Right lobe of liver (tissue), 6 donors: Measurements from ENCODE around the gene ASF1B. TPM values are rescaled to one million over a fixed set of nuclear protein-coding genes. Genes with fewer than 3 reads are reported as not detected.
"Not testable (repeated sequence)": the region's sequence is repeated elsewhere in the genome, so short reads cannot be mapped to it uniquely, and the experiment has no call there.

Source experiments
- ATAC-seq, 4 donors: fragments of 200-7000 bp; cut with Tn5 transposase; one replicate each; pipeline ENCODE4 v1.9.1; 2020; ENCODE audit warnings: mild to moderate bottlenecking in 4 of 4, moderate library complexity in 4 of 4
- DNase-seq, 3 donors: peaks; one replicate each; pipeline ENCODE4 v3.0.0-alpha.2; 2020
- H3K27ac ChIP-seq, 3 donors: fragments of 200-600 bp; one replicate each; pipeline ENCODE4 v1.8.0; 2022
- H3K27me3 ChIP-seq, 2 donors: fragments of 200-600 bp; one replicate each; pipeline ENCODE4 v1.8.0; 2022
- H3K36me3 ChIP-seq, 4 donors: fragments of 200-600 bp; sonication (generic) in 1 of 4; one replicate each; pipeline versions ENCODE4 v1.5.1 to v1.8.0; 2017 to 2022; ENCODE audit warnings: control low read depth in 1 of 4
- H3K4me1 ChIP-seq, 4 donors: fragments of 200-600 bp; sonication (generic) in 1 of 4; one replicate each; pipeline versions ENCODE4 v1.5.1 to v1.8.0; 2017 to 2022; ENCODE audit warnings: control low read depth in 1 of 4
- H3K4me3 ChIP-seq, 3 donors: fragments of 200-600 bp; one replicate each; pipeline ENCODE4 v1.8.0; 2022
- H3K9me3 ChIP-seq, 4 donors: fragments of 200-600 bp; sonication (generic) in 1 of 4; one replicate each; pipeline versions ENCODE4 v1.5.1 to v1.8.0; 2017 to 2022; ENCODE audit warnings: control low read depth in 1 of 4
- CTCF ChIP-seq, 4 donors: fragments of 200-600 bp in 3 of 4; fragments of 450-650 bp in 1 of 4; IDR thresholded peaks; one replicate each; pipeline versions ENCODE4 v1.5.1 to v1.8.0; 2016 to 2022; ENCODE audit warnings: antibody characterized with exemption in 4 of 4, mild to moderate bottlenecking in 2 of 4
- POLR2A ChIP-seq: fragments of 450-650 bp; IDR thresholded peaks from one replicate; pipeline ENCODE4 v1.6.1; 2017; ENCODE audit warnings: antibody characterized with exemption, mild to moderate bottlenecking
- WGBS: methylation state at CpG from one replicate; pipeline ENCODE4 v1.1.6; 2018; ENCODE audit warnings: low coverage, low lambda C conversion rate; ENCODE audit not compliant: insufficient coverage; ENCODE audit errors: missing lambda C conversion rate; 5-methylcytosine and 5-hydroxymethylcytosine counted together
- intact Hi-C, 2 donors: fragments of 100-400 bp; cut with DNase I; formaldehyde crosslinking; loops; one replicate each; pipeline versions ENCODE4 v1.11.2 to v1.14.1; 2022
- total RNA-seq, 6 experiments: library from RNA; depleted of rRNA in 2 of 6; stranded (reverse); fragments of >200 nt in 2 of 6; fragmentation: NEBNext Ultra II Directional in 3 of 6; extraction: Animal tissue kit (Norgen Biotek cat#: 25700) in 3 of 6; gene quantifications; one replicate each; pipeline versions ENCODE4 v1.1.0 to v1.2.4, GENCODE V29; 2016 to 2023
- donor health status: DM: no; HTN: yes; CAD: no.
- donor health status: DM: no; HTN: no; CAD: no.
- donor health status: DM: no; HTN: no; CAD: no.
- donor health status: DM: no; HTN: yes; CAD: no.
- donor health status: DM: no; HTN: yes; CAD: no.

Gene ASF1B
- total RNA-seq, 6 experiments from 2014 or later, result 0.24 to 5.3 (median 0.61) TPM

DNA sequence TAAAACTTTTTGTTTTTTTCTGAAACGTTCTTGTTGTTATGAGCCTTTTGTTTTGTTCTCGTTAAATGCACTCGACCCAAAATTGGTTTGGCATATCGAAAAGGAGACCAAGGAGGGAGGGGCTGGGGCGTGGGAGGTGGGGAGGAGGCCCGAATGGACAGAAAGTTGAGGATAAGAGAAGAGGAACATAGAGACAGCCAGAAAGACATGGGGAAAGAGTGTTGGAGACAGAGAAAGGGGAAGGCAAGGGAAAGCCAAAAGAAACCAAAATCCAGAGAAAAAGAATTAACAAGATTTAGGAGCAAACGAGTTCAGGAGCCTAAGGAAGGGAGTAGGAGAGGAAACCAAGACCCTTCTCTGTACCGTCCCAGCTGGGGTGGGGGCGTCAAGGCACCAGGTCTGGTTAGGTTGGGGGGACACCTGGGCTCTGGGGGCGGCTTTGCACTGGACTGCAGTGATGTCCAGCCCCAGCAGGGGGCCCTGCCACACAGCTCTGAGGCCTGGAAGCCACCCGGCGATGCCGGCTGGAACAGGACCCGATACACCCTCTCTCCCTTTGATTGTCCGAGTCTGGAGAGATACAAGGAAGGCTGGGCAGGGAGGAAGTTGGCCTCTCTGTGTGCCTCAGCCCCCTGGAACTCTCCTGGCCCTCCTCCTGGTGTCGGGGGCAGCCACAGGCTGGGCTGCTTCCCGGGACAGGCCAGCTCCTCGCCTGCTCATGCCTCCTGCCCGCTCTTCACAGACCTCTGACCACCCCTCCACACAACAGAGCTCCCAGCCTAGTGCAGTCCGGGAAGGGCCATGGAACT lies 11.6 kb upstream of the ASF1B start:
- intact Hi-C loops, result no loop called here
- no peak overlapping the region for H3K4me3 ChIP-seq
- TF ChIP-seq CTCF (IDR thresholded peaks at IDR 0.05) (peak; percentile 50 to 68 (median 56)), POLR2A (no peak)
- peak in 1 of 3 donors; percentile 59 for DNase-seq
- peak; percentile 73 to 85 (median 80) for ATAC-seq
- no peaks in the 10 kb centered on the region for H3K4me1 ChIP-seq
- H3K9me3 ChIP-seq, result no peaks in the 10 kb centered on the region
- WGBS, result 57% methylated on average over 8 of the region's 20 CpGs
- H3K27me3 ChIP-seq, result no peaks in the 10 kb centered on the region
- H3K36me3 ChIP-seq, result no peaks in the 10 kb centered on the region
- H3K27ac ChIP-seq, result no peak overlapping the region

GRCh38 chr19:14146789-14147216 lies 10.4 kb upstream of the ASF1B start:
- WGBS, result 22% methylated on average over 4 of the region's 7 CpGs

DNA sequence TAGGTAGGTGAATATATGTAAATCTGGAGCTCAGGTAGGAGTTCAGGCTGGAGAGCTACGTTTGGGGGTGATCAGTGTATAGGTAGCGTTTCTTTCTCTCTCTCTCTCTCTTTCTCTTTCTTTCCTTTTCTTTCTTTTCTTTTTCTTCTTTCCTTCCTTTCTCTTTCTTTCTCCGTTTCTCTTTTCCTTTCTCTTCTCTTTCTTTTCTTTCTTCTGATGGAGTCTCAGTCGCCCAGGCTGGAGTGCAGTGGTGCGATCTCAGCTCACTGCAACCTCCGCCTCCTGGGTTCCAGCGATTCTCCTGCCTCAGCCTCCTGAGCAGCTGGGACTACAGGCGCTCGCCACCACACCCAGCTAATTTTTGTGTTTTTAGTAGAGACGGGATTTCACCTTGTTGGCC lies 9.8 kb upstream of the ASF1B start:
- 92% methylated on average over 10 of the region's 10 CpGs for WGBS
- ATAC-seq, H3K4me1 ChIP-seq, H3K9me3 ChIP-seq, H3K27ac ChIP-seq, H3K36me3 ChIP-seq, H3K4me3 ChIP-seq, intact Hi-C loops, H3K27me3 ChIP-seq, DNase-seq: not testable (repeated sequence)

More at GRCh38 chr19:14146789-14147216, 10.4 kb upstream of the ASF1B start:
- Histone ChIP-seq H3K36me3 (no peaks in the 10 kb centered on the region), H3K27ac (no peak overlapping the region), H3K4me3 (no peak overlapping the region), H3K27me3 (no peaks in the 10 kb centered on the region), H3K4me1 (no peaks in the 10 kb centered on the region), H3K9me3 (no peaks in the 10 kb centered on the region)
- TF ChIP-seq CTCF (IDR thresholded peaks at IDR 0.05) (no peak), POLR2A (no peak)
- ATAC-seq, result no peak
- intact Hi-C loops, result no loop called here
- no peak for DNase-seq

GRCh38 chr19:14145381-14145780 lies 9.0 kb upstream of the ASF1B start:
- no peak for ATAC-seq
- no peaks in the 10 kb centered on the region for H3K9me3 ChIP-seq
- intact Hi-C loops, result no loop called here
- DNase-seq, result no peak
- WGBS, result 81% methylated on average over 6 of the region's 6 CpGs
- no peaks in the 10 kb centered on the region for H3K27me3 ChIP-seq
- no peak overlapping the region for H3K4me3 ChIP-seq
- no peak for TF ChIP-seq CTCF (IDR thresholded peaks at IDR 0.05)
- TF ChIP-seq POLR2A, result no peak
- no peaks in the 10 kb centered on the region for H3K4me1 ChIP-seq
- no peaks in the 10 kb centered on the region for H3K36me3 ChIP-seq
- H3K27ac ChIP-seq, result no peak overlapping the region
